Activated T-helper 2 cell treated with anti-CD3 and anti-CD28 coated beads, Interferon-gamma antibody, Interleukin-2, Interleukin-4, amounts not matched to agents 10 μg/mL and 5 μg/mL and 100 μg/mL, durations not matched to agents 14 hours and 24 hours and 36 hours (primary cell): ENCODE measurements around the gene LIMS1. TPM values are rescaled to one million over a fixed set of nuclear protein-coding genes. Genes with fewer than 3 reads are reported as not detected.
"Not testable (repeated sequence)": the region's sequence is repeated elsewhere in the genome, so short reads cannot be mapped to it uniquely, and the experiment has no call there.

Experiments used
- DNase-seq: peaks from one replicate; pipeline ENCODE4 v3.0.0; 2021; ENCODE audit warnings: low spot score
- H3K27ac Mint-ChIP-seq: one replicate; pipeline ENCODE4 v1.8.0; 2021; ENCODE audit warnings: mixed read lengths
- H3K27me3 Mint-ChIP-seq: one replicate; pipeline ENCODE4 v1.8.0; 2021; ENCODE audit warnings: low read depth, mixed read lengths
- H3K36me3 Mint-ChIP-seq: one replicate; pipeline ENCODE4 v1.8.0; 2021; ENCODE audit warnings: low read depth, mixed read lengths
- H3K4me1 Mint-ChIP-seq: one replicate; pipeline ENCODE4 v1.8.0; 2021; ENCODE audit warnings: low read depth, mixed read lengths
- H3K4me3 Mint-ChIP-seq: one replicate; pipeline ENCODE4 v1.8.0; 2021; ENCODE audit warnings: low read depth, mild to moderate bottlenecking, moderate library complexity, mixed read lengths
- H3K9me3 Mint-ChIP-seq: one replicate; pipeline ENCODE4 v1.8.0; 2021; ENCODE audit warnings: mixed read lengths
- intact Hi-C: fragments of 100-400 bp; cut with micrococcal nuclease; formaldehyde crosslinking; loops from one replicate; pipeline ENCODE4 v1.15.1; 2023
- total RNA-seq: library from RNA; stranded (reverse); gene quantifications from 2 replicates; pipeline ENCODE4 v1.2.3, GENCODE V29; 2022

The LIMS1 gene
- total RNA-seq, 1 donor from 2014 or later: 48.4 TPM

- intact Hi-C loops: no loop called here
- Mint-ChIP-seq H3K9me3 (no peaks in the 10 kb centered on the region), H3K4me1 (peaks cover 14% of the 10 kb centered on the region), H3K27me3 (no peaks in the 10 kb centered on the region), H3K4me3 (no peak overlapping the region), H3K27ac (no peak overlapping the region), H3K36me3 (no peaks in the 10 kb centered on the region)
- DNase-seq: no peak
These were observed 21.3 kb downstream of the LIMS1 start for GRCh38 chr2:108555572-108555971.

GRCh38 chr2:108556581-108556980 is 22.3 kb downstream of the LIMS1 start:
- H3K9me3 Mint-ChIP-seq, H3K36me3 Mint-ChIP-seq, intact Hi-C loops, H3K4me3 Mint-ChIP-seq, DNase-seq, H3K27ac Mint-ChIP-seq, H3K27me3 Mint-ChIP-seq: not testable (repeated sequence)
- H3K4me1 Mint-ChIP-seq: peaks cover 14% of the 10 kb centered on the region

- no peak for DNase-seq
- intact Hi-C loops: no loop called here
- H3K27ac Mint-ChIP-seq: no peak overlapping the region
- peaks cover 5% of the 10 kb centered on the region for H3K4me1 Mint-ChIP-seq
- H3K36me3 Mint-ChIP-seq: peaks cover 5% of the 10 kb centered on the region
- H3K4me3 Mint-ChIP-seq: no peak overlapping the region
- H3K27me3 Mint-ChIP-seq: no peaks in the 10 kb centered on the region
- H3K9me3 Mint-ChIP-seq: no peaks in the 10 kb centered on the region
These were observed 26.1 kb downstream of the LIMS1 start for GRCh38 chr2:108560241-108560811.

- no peak for DNase-seq
- Mint-ChIP-seq H3K4me1 (peaks cover 12% of the 10 kb centered on the region), H3K27ac (no peak overlapping the region), H3K36me3 (peaks cover 5% of the 10 kb centered on the region), H3K4me3 (no peak overlapping the region), H3K27me3 (no peaks in the 10 kb centered on the region), H3K9me3 (no peaks in the 10 kb centered on the region)
- intact Hi-C loops: no loop called here
These were observed 26.7 kb downstream of the LIMS1 start for GRCh38 chr2:108560895-108561530.

- Mint-ChIP-seq H3K27ac (no peak overlapping the region), H3K4me3 (no peak overlapping the region), H3K4me1 (peaks cover 14% of the 10 kb centered on the region), H3K27me3 (no peaks in the 10 kb centered on the region), H3K9me3 (no peaks in the 10 kb centered on the region), H3K36me3 (peaks cover 5% of the 10 kb centered on the region)
- intact Hi-C loops: no loop called here
- DNase-seq: no peak
These were observed 28.0 kb downstream of the LIMS1 start for GRCh38 chr2:108562274-108562673.

- H3K27ac Mint-ChIP-seq: no peak overlapping the region
- DNase-seq: no peak
- H3K36me3 Mint-ChIP-seq: peaks cover 5% of the 10 kb centered on the region
- intact Hi-C loops: no loop called here
- H3K9me3 Mint-ChIP-seq: no peaks in the 10 kb centered on the region
- peaks cover 13% of the 10 kb centered on the region for H3K4me1 Mint-ChIP-seq
- no peak overlapping the region for H3K4me3 Mint-ChIP-seq
- H3K27me3 Mint-ChIP-seq: no peaks in the 10 kb centered on the region
These were observed 30.2 kb downstream of the LIMS1 start for GRCh38 chr2:108564510-108564909.

- Mint-ChIP-seq H3K27ac (no peak overlapping the region), H3K4me1 (peaks cover 11% of the 10 kb centered on the region), H3K36me3 (peaks cover 5% of the 10 kb centered on the region), H3K9me3 (no peaks in the 10 kb centered on the region), H3K27me3 (no peaks in the 10 kb centered on the region), H3K4me3 (no peak overlapping the region)
- DNase-seq: no peak
- intact Hi-C loops: no loop called here
These were observed 31.6 kb downstream of the LIMS1 start for GRCh38 chr2:108565778-108566375.

- H3K4me3 Mint-ChIP-seq: no peak overlapping the region
- no peak overlapping the region for H3K27ac Mint-ChIP-seq
- no peak for DNase-seq
- peaks cover 26% of the 10 kb centered on the region for H3K4me1 Mint-ChIP-seq
- H3K9me3 Mint-ChIP-seq: no peaks in the 10 kb centered on the region
- no peaks in the 10 kb centered on the region for H3K27me3 Mint-ChIP-seq
- H3K36me3 Mint-ChIP-seq: no peaks in the 10 kb centered on the region
- intact Hi-C loops: no loop called here
These were observed 36.1 kb downstream of the LIMS1 start for GRCh38 chr2:108570416-108570815.

GRCh38 chr2:108571286-108571685 is 37.0 kb downstream of the LIMS1 start:
- intact Hi-C loops: no loop called here
- H3K27me3 Mint-ChIP-seq: no peaks in the 10 kb centered on the region
- H3K27ac Mint-ChIP-seq: no peak overlapping the region
- peaks cover 19% of the 10 kb centered on the region for H3K4me1 Mint-ChIP-seq
- no peak for DNase-seq
- no peaks in the 10 kb centered on the region for H3K36me3 Mint-ChIP-seq
- H3K9me3 Mint-ChIP-seq: no peaks in the 10 kb centered on the region
- no peak overlapping the region for H3K4me3 Mint-ChIP-seq

- Mint-ChIP-seq H3K36me3 (no peaks in the 10 kb centered on the region), H3K4me1 (peaks cover 17% of the 10 kb centered on the region), H3K4me3 (no peak overlapping the region), H3K27ac (no peak overlapping the region), H3K27me3 (no peaks in the 10 kb centered on the region), H3K9me3 (no peaks in the 10 kb centered on the region)
- intact Hi-C loops: no loop called here
- DNase-seq: no peak
These were observed 38.8 kb downstream of the LIMS1 start for GRCh38 chr2:108573061-108573460.

GRCh38 chr2:108574332-108574731 is 40.1 kb downstream of the LIMS1 start:
- H3K9me3 Mint-ChIP-seq: no peaks in the 10 kb centered on the region
- no peak overlapping the region for H3K27ac Mint-ChIP-seq

GRCh38 chr2:108575132-108575966 is 41.1 kb downstream of the LIMS1 start:
- no peak for DNase-seq
- Mint-ChIP-seq H3K27me3 (no peaks in the 10 kb centered on the region), H3K4me3 (no peak overlapping the region), H3K9me3 (no peaks in the 10 kb centered on the region), H3K4me1 (peaks cover 26% of the 10 kb centered on the region), H3K27ac (no peak overlapping the region), H3K36me3 (no peaks in the 10 kb centered on the region)
- intact Hi-C loops: no loop called here

More at GRCh38 chr2:108574332-108574731, 40.1 kb downstream of the LIMS1 start:
- peaks cover 17% of the 10 kb centered on the region for H3K4me1 Mint-ChIP-seq
- no peaks in the 10 kb centered on the region for H3K36me3 Mint-ChIP-seq
- intact Hi-C loops: no loop called here
- no peak overlapping the region for H3K4me3 Mint-ChIP-seq
- DNase-seq: no peak
- no peaks in the 10 kb centered on the region for H3K27me3 Mint-ChIP-seq

- intact Hi-C loops: no loop called here
- Mint-ChIP-seq H3K27ac (no peak overlapping the region), H3K27me3 (no peaks in the 10 kb centered on the region), H3K36me3 (no peaks in the 10 kb centered on the region), H3K4me1 (peaks cover 33% of the 10 kb centered on the region), H3K4me3 (no peak overlapping the region), H3K9me3 (no peaks in the 10 kb centered on the region)
- no peak for DNase-seq
These were observed 42.8 kb downstream of the LIMS1 start for GRCh38 chr2:108577099-108577498.
